Fibroblast of lung (primary cell): ENCODE data around the gene ASTN1.

Experiments
- EZH2 ChIP-seq: IDR thresholded peaks from 2 replicates; pipeline ENCODE4 v1.5.1; 2012; ENCODE audit warnings: low read length, control low read depth, mild to moderate bottlenecking; ENCODE audit errors: missing control alignments
- TF ChIP-seq, protein P1 (sequence below), 2 donors: IDR thresholded peaks in 1 of 2; conservative IDR thresholded peaks in 1 of 2; 1 replicate in 1 of 2; 2 replicates in 1 of 2; pipeline ENCODE4 v1.5.1; 2011 to 2012; ENCODE audit warnings: low read length in 2 of 2, control low read depth in 1 of 2, inconsistent platforms in 1 of 2, low read depth in 1 of 2, mild to moderate bottlenecking in 1 of 2

DNA sequence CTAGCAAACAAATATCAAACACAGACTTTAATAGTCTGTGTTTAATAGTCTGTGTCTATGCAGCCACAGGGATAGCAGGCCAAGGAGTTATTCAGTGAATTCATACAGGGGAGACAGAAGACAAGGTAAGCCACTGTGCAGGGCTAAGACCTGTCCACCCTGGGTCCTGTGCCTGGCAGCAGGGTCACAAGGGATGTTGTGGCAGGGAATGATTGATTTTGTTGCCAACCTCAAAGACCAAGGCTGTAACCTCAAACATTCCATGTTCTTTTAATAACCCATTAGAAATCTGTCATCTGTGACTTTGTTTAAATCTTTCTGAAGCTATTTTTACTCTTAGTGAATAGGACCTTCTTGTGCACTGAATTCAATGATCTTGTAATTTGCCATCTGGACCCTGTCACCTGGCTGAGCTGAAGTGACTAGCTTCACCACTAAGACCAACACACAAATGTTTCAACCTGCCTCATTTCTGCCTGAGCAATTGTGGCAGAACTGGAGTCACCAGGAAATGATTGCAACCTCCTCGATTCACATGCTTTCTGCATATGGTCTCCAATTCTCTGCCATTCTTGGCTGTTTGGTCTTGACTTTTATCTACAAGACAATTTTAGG lies 154.2 kb downstream of the ASTN1 start:
- TF ChIP-seq, protein P1, sequence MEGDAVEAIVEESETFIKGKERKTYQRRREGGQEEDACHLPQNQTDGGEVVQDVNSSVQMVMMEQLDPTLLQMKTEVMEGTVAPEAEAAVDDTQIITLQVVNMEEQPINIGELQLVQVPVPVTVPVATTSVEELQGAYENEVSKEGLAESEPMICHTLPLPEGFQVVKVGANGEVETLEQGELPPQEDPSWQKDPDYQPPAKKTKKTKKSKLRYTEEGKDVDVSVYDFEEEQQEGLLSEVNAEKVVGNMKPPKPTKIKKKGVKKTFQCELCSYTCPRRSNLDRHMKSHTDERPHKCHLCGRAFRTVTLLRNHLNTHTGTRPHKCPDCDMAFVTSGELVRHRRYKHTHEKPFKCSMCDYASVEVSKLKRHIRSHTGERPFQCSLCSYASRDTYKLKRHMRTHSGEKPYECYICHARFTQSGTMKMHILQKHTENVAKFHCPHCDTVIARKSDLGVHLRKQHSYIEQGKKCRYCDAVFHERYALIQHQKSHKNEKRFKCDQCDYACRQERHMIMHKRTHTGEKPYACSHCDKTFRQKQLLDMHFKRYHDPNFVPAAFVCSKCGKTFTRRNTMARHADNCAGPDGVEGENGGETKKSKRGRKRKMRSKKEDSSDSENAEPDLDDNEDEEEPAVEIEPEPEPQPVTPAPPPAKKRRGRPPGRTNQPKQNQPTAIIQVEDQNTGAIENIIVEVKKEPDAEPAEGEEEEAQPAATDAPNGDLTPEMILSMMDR (conservative IDR thresholded peaks at IDR 0.05 in 1 of 2, IDR thresholded peaks at IDR 0.05 in 1 of 2; ENCODE audit: low read depth in 1 of 2, low read length in 2 of 2): no peak
- no peak for TF ChIP-seq EZH2
